ENCODE data around the gene PRKAB1. TPM values are rescaled to one million over a fixed set of nuclear protein-coding genes. Genes with fewer than 3 reads are reported as not detected.

Gene PRKAB1
- total RNA-seq, 4 donors from 2014 or later = 18.2 to 32.0 (median 25.4) TPM

DNA sequence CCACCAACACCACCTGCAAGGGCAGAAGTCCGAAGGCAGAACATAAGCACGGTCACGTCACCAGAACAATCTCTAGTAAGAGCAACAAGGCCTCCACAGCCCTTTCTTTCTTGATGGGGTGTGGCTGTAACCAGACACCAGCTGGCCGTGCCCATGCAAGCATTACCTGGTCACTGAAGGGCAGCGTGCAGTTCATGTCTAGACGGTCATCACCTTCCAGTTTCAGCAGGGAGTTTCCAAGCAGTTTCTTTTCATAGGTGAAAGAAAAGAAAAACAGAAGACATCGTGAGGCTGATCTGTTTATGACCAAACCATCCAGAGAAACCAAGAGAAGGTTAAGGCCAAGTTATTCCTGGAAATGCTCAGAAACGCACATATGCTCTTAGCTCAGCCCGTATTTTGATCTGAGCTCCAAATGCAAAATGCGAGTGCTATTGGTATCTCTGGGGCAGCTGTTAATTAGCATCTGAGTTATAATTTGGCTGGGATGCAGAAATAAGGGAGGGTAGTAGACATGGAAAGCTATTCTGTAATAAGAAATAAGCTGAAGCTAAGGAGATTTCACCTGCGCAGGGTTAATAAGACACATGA is 42.5 kb downstream of the PRKAB1 start:
- no peak overlapping the region for H3K4me3 ChIP-seq
- H3K36me3 ChIP-seq = peaks cover 0 to 7% (median 3%) of the 10 kb centered on the region in 4 donors
- no peak overlapping the region for H3K27ac ChIP-seq (replicated peaks in 1 of 4)
- WGBS = 91% methylated on average over 11 of the region's 11 CpGs
- H3K9me3 ChIP-seq = no peaks in the 10 kb centered on the region
- H3K4me1 ChIP-seq = peaks cover 0 to under 1% (median 0%) of the 10 kb centered on the region in 4 donors
- H3K27me3 ChIP-seq = no peaks in the 10 kb centered on the region
- DNase-seq (ENCODE audit: extremely low spot score) = no peak
- intact Hi-C loops (cut with DNase I) = no loop called here
- TF ChIP-seq, protein P1, sequence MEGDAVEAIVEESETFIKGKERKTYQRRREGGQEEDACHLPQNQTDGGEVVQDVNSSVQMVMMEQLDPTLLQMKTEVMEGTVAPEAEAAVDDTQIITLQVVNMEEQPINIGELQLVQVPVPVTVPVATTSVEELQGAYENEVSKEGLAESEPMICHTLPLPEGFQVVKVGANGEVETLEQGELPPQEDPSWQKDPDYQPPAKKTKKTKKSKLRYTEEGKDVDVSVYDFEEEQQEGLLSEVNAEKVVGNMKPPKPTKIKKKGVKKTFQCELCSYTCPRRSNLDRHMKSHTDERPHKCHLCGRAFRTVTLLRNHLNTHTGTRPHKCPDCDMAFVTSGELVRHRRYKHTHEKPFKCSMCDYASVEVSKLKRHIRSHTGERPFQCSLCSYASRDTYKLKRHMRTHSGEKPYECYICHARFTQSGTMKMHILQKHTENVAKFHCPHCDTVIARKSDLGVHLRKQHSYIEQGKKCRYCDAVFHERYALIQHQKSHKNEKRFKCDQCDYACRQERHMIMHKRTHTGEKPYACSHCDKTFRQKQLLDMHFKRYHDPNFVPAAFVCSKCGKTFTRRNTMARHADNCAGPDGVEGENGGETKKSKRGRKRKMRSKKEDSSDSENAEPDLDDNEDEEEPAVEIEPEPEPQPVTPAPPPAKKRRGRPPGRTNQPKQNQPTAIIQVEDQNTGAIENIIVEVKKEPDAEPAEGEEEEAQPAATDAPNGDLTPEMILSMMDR (IDR thresholded peaks at IDR 0.05) = no peak
- TF ChIP-seq POLR2A (IDR thresholded peaks at IDR 0.05; ENCODE audit: low read depth) = no peak
- no peak for TF ChIP-seq POLR2AphosphoS5 (IDR thresholded peaks at IDR 0.05)
- no peak for TF ChIP-seq EP300 (IDR thresholded peaks at IDR 0.05)

DNA sequence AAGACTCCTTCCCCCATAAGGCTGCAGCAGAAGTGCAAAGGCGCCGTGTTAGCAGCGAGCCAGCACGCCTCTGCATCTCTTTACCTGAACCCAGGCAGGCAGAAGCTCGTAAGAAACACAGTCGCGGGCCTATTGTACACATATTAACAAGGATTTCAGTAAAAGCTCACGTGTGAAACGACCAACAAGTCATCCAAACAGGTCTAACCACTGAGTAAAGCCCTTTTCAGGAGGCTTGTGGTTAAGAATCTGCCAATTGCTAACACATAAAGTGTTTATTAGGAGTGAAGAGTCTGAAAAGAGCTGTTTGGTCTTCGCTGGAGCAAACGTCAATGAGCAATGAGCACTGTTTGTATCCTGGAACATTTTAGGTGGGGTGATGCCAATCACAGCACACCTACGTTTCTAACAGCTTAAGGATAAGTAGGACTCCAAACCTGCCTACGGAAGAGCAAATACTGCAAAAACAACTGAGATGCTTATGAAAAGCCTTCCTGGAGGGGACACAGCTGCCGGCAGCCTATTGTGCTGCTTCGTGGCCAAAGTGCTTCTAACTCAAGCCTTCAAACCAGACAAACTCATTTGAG is 43.1 kb downstream of the PRKAB1 start:
- Histone ChIP-seq H3K4me3 (no peak overlapping the region), H3K9me3 (no peaks in the 10 kb centered on the region), H3K27me3 (no peaks in the 10 kb centered on the region), H3K27ac (replicated peaks in 1 of 4) (no peak overlapping the region), H3K4me1 (peaks cover 5 to 6% (median 5%) of the 10 kb centered on the region in 4 donors), H3K36me3 (peaks cover 0 to 7% (median 3%) of the 10 kb centered on the region in 4 donors)
- intact Hi-C loops (cut with DNase I) = no loop called here
- no peak for DNase-seq (ENCODE audit: extremely low spot score)
- 88% methylated on average over 14 of the region's 15 CpGs for whole genome bisulfite sequencing
- TF ChIP-seq POLR2A (IDR thresholded peaks at IDR 0.05; ENCODE audit: low read depth) (no peak), EP300 (IDR thresholded peaks at IDR 0.05) (no peak), POLR2AphosphoS5 (IDR thresholded peaks at IDR 0.05) (no peak)
- TF ChIP-seq, protein P1 (IDR thresholded peaks at IDR 0.05) = no peak

DNA sequence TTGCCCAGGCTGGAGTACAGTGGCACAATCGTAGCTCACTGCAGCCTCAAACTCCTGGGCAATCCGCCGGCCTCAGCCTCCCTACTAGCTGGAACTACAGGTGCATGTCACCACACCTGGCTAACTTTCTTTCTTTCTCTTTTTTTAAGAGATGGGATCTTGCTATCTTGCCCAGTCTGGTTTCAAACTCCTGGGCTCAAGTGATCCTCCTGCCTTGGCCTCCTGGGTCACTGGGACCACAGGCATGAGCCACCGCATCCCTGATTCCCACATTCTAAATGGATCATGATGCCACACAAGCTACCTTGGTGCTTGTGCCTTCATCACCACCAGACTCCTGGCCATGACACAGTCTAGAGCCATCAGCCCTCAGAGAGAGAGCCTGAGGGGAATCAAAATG is 43.8 kb downstream of the PRKAB1 start:
- peaks cover 0 to 7% (median 3%) of the 10 kb centered on the region in 4 donors for H3K36me3 ChIP-seq
- H3K4me1 ChIP-seq = peaks cover 10 to 13% (median 11%) of the 10 kb centered on the region in 4 donors
- intact Hi-C loops (cut with DNase I) = no loop called here
- no peak for TF ChIP-seq POLR2AphosphoS5 (IDR thresholded peaks at IDR 0.05)
- TF ChIP-seq POLR2A (IDR thresholded peaks at IDR 0.05; ENCODE audit: low read depth) = no peak
- TF ChIP-seq EP300 (IDR thresholded peaks at IDR 0.05) = no peak
- TF ChIP-seq, protein P1 (IDR thresholded peaks at IDR 0.05) = no peak
- no peak overlapping the region for H3K4me3 ChIP-seq
- H3K27ac ChIP-seq (replicated peaks in 1 of 4) = no peak overlapping the region
- 100% methylated on average over 4 of the region's 4 CpGs for WGBS
- no peak for DNase-seq (ENCODE audit: extremely low spot score)
- no peaks in the 10 kb centered on the region for H3K9me3 ChIP-seq
- no peaks in the 10 kb centered on the region for H3K27me3 ChIP-seq

DNA sequence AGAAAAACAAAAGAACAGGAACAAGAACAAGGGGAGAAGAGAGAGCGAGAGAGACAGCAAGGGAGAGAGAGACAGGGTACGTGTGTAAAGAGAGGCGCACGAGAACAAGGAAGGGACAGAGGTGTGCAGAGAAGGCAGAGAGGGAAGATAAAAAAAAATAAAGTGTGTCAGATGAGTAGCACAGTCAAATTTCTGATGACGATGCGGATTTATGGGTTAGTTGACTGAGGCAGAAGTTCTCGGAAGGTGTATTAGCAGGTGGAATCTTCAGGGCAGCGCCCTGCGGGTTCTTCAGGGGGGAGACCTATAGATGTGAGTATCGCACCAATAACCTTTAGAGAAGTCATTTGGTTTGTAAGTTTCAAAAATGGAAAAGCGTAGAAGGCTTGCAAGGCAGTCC is 44.8 kb downstream of the PRKAB1 start:
- TF ChIP-seq EP300 (IDR thresholded peaks at IDR 0.05) (no peak), POLR2A (IDR thresholded peaks at IDR 0.05; ENCODE audit: low read depth) (no peak), POLR2AphosphoS5 (IDR thresholded peaks at IDR 0.05) (no peak)
- TF ChIP-seq, protein P1 (IDR thresholded peaks at IDR 0.05) = no peak
- Histone ChIP-seq H3K9me3 (no peaks in the 10 kb centered on the region), H3K4me1 (peaks cover 13 to 18% (median 16%) of the 10 kb centered on the region in 4 donors), H3K27me3 (no peaks in the 10 kb centered on the region), H3K36me3 (peaks cover 0 to 7% (median 3%) of the 10 kb centered on the region in 4 donors), H3K4me3 (no peak overlapping the region), H3K27ac (replicated peaks in 1 of 4) (no peak overlapping the region)
- DNase-seq (ENCODE audit: extremely low spot score) = no peak
- intact Hi-C loops (cut with DNase I) = no loop called here
- 97% methylated on average over 11 of the region's 11 CpGs for WGBS
